ENCODE results near the gene TRIM44. TPM values are rescaled to one million over a fixed set of nuclear protein-coding genes. Genes with fewer than 3 reads are reported as not detected.
A peak's percentile ranks its signal among the peaks of the same experiment; 100 is the strongest.

The TRIM44 gene
- polyA plus RNA-seq, 2 donors, result 3.1 to 6.2 TPM

- WGBS, 2 donors, result 7% methylated on average over 33 of the region's 33 CpGs
- Histone ChIP-seq H3K4me1 (ENCODE audit: control insufficient read depth in 2 of 2, insufficient read depth in 2 of 2, low read length in 1 of 2) (peaks cover 10 to 11% of the 10 kb centered on the region in 2 donors), H3K36me3 (ENCODE audit: control insufficient read depth in 2 of 2, insufficient read depth in 2 of 2, low read length in 1 of 2) (no peaks in the 10 kb centered on the region), H3K27ac (ENCODE audit: low read depth in 2 of 2, low read length in 1 of 2) (no peak overlapping the region), H3K4me3 (ENCODE audit: low read depth in 1 of 2, low read length in 2 of 2) (peak overlapping the region; percentile 56 to 62), H3K27me3 (ENCODE audit: control insufficient read depth in 1 of 2, insufficient read depth in 2 of 2, low read length in 2 of 2) (no peaks in the 10 kb centered on the region), H3K9me3 (ENCODE audit: control insufficient read depth in 2 of 2, insufficient read depth in 1 of 2, low read depth in 1 of 2, low read length in 1 of 2) (no peaks in the 10 kb centered on the region)
Measured at GRCh38 chr11:35619855-35620640, 42.5 kb upstream of the TRIM44 start.

DNA sequence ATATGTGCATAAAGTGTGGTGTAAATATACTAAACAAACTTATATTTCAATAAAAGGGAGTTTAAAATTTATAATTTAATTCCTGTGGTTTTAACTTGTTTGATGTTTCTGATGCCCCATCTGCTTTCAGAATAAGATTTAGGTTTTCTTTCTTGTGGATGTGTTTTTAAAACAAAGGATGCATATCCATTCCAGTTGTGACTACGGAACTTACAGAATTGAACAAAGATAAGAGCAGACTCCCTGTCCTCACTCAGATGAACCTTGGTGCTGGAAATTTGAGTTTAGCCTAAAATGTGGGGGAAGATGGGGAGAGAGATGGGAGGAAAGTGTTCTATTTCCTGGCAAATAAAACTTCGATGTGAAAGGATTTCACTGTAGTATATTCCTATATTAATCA, 41.8 kb upstream of the TRIM44 start:
- no peaks in the 10 kb centered on the region for H3K27me3 ChIP-seq (ENCODE audit: control insufficient read depth in 1 of 2, insufficient read depth in 2 of 2, low read length in 2 of 2)
- H3K27ac ChIP-seq (ENCODE audit: low read depth in 2 of 2, low read length in 1 of 2), result no peak overlapping the region
- 59 to 63% methylated on average over 2 of the region's 2 CpGs for WGBS, 2 donors
- no peaks in the 10 kb centered on the region for H3K36me3 ChIP-seq (ENCODE audit: control insufficient read depth in 2 of 2, insufficient read depth in 2 of 2, low read length in 1 of 2)
- no peak overlapping the region for H3K4me3 ChIP-seq (ENCODE audit: low read depth in 1 of 2, low read length in 2 of 2)
- H3K9me3 ChIP-seq (ENCODE audit: control insufficient read depth in 2 of 2, insufficient read depth in 1 of 2, low read depth in 1 of 2, low read length in 1 of 2), result no peaks in the 10 kb centered on the region
- H3K4me1 ChIP-seq (ENCODE audit: control insufficient read depth in 2 of 2, insufficient read depth in 2 of 2, low read length in 1 of 2), result peaks cover 10 to 11% of the 10 kb centered on the region in 2 donors

GRCh38 chr11:35621620-35622019, 41.0 kb upstream of the TRIM44 start:
- no peak overlapping the region for H3K4me3 ChIP-seq (ENCODE audit: low read depth in 1 of 2, low read length in 2 of 2)
- no peaks in the 10 kb centered on the region for H3K9me3 ChIP-seq (ENCODE audit: control insufficient read depth in 2 of 2, insufficient read depth in 1 of 2, low read depth in 1 of 2, low read length in 1 of 2)
- H3K27ac ChIP-seq (ENCODE audit: low read depth in 2 of 2, low read length in 1 of 2), result no peak overlapping the region
- H3K36me3 ChIP-seq (ENCODE audit: control insufficient read depth in 2 of 2, insufficient read depth in 2 of 2, low read length in 1 of 2), result no peaks in the 10 kb centered on the region
- no peaks in the 10 kb centered on the region for H3K27me3 ChIP-seq (ENCODE audit: control insufficient read depth in 1 of 2, insufficient read depth in 2 of 2, low read length in 2 of 2)
- 56 to 58% methylated on average over 2 of the region's 2 CpGs for WGBS, 2 donors
- peaks cover 10 to 11% of the 10 kb centered on the region in 2 donors for H3K4me1 ChIP-seq (ENCODE audit: control insufficient read depth in 2 of 2, insufficient read depth in 2 of 2, low read length in 1 of 2)

GRCh38 chr11:35622070-35622469, 40.5 kb upstream of the TRIM44 start:
- Histone ChIP-seq H3K36me3 (ENCODE audit: control insufficient read depth in 2 of 2, insufficient read depth in 2 of 2, low read length in 1 of 2) (no peaks in the 10 kb centered on the region), H3K9me3 (ENCODE audit: control insufficient read depth in 2 of 2, insufficient read depth in 1 of 2, low read depth in 1 of 2, low read length in 1 of 2) (no peaks in the 10 kb centered on the region), H3K4me3 (ENCODE audit: low read depth in 1 of 2, low read length in 2 of 2) (no peak overlapping the region), H3K27me3 (ENCODE audit: control insufficient read depth in 1 of 2, insufficient read depth in 2 of 2, low read length in 2 of 2) (no peaks in the 10 kb centered on the region), H3K4me1 (ENCODE audit: control insufficient read depth in 2 of 2, insufficient read depth in 2 of 2, low read length in 1 of 2) (peaks cover 10 to 11% of the 10 kb centered on the region in 2 donors), H3K27ac (ENCODE audit: low read depth in 2 of 2, low read length in 1 of 2) (no peak overlapping the region)
- WGBS, 2 donors, result 25 to 47% methylated on average over 3 of the region's 3 CpGs

DNA sequence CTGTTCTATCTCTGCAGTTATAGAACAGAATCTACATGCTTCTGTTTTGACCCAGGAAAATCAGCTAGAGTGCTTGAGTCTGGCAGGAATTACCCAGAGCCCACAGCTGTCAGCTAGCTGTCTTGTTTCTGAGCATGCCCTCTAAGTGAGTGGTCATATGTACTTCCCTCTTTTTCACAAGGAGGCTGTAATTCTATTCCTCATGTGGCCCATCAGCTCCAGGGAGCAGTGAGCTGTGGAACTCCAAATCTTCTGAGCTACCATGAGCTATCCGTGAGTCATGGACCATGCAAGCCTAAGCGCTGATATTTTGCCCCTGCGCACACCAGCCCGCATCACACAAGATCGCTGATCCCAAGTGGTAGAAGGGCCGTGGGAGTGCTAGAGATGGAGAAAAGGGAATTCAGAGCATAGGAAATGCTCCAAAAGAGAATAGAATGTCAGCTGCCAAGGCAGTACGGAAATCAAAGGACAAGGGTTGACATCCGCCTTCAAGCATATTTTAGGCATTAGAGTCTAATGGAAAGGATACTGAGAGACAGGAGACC, 38.9 kb upstream of the TRIM44 start:
- Histone ChIP-seq H3K27me3 (ENCODE audit: control insufficient read depth in 1 of 2, insufficient read depth in 2 of 2, low read length in 2 of 2) (no peaks in the 10 kb centered on the region), H3K4me3 (ENCODE audit: low read depth in 1 of 2, low read length in 2 of 2) (no peak overlapping the region), H3K36me3 (ENCODE audit: control insufficient read depth in 2 of 2, insufficient read depth in 2 of 2, low read length in 1 of 2) (no peaks in the 10 kb centered on the region), H3K9me3 (ENCODE audit: control insufficient read depth in 2 of 2, insufficient read depth in 1 of 2, low read depth in 1 of 2, low read length in 1 of 2) (no peaks in the 10 kb centered on the region), H3K4me1 (ENCODE audit: control insufficient read depth in 2 of 2, insufficient read depth in 2 of 2, low read length in 1 of 2) (peaks cover 8 to 10% of the 10 kb centered on the region in 2 donors), H3K27ac (ENCODE audit: low read depth in 2 of 2, low read length in 1 of 2) (no peak overlapping the region)
- WGBS, 2 donors, result 70 to 81% methylated on average over 8 of the region's 8 CpGs

- Histone ChIP-seq H3K27me3 (ENCODE audit: control insufficient read depth in 1 of 2, insufficient read depth in 2 of 2, low read length in 2 of 2) (no peaks in the 10 kb centered on the region), H3K4me3 (ENCODE audit: low read depth in 1 of 2, low read length in 2 of 2) (no peak overlapping the region), H3K27ac (ENCODE audit: low read depth in 2 of 2, low read length in 1 of 2) (no peak overlapping the region), H3K36me3 (ENCODE audit: control insufficient read depth in 2 of 2, insufficient read depth in 2 of 2, low read length in 1 of 2) (no peaks in the 10 kb centered on the region), H3K4me1 (ENCODE audit: control insufficient read depth in 2 of 2, insufficient read depth in 2 of 2, low read length in 1 of 2) (peaks cover 3 to 7% of the 10 kb centered on the region in 2 donors), H3K9me3 (ENCODE audit: control insufficient read depth in 2 of 2, insufficient read depth in 1 of 2, low read depth in 1 of 2, low read length in 1 of 2) (no peaks in the 10 kb centered on the region)
- 58 to 63% methylated on average over 2 of the region's 2 CpGs for WGBS, 2 donors
Measured at GRCh38 chr11:35624316-35624715, 38.3 kb upstream of the TRIM44 start.

DNA sequence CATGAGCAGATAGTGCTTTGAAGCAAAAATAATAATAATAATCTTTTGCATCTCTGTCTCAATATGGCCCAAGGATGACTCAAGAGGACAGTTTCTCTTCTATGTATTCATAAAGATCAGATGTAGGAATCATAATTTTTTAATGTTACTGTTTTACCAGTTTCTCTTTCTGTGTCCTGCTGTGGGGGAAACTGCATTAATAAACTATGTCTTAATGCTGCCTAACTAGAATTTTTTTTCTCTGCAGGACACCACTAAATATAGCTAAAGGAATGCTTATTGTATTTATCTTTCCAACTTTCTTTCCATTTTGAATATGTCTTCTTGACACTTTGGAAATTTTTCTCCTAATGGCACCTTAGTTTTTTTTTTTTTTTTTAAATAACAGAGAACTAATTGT, 37.8 kb upstream of the TRIM44 start:
- Histone ChIP-seq H3K27me3 (ENCODE audit: control insufficient read depth in 1 of 2, insufficient read depth in 2 of 2, low read length in 2 of 2) (no peaks in the 10 kb centered on the region), H3K36me3 (ENCODE audit: control insufficient read depth in 2 of 2, insufficient read depth in 2 of 2, low read length in 1 of 2) (no peaks in the 10 kb centered on the region), H3K9me3 (ENCODE audit: control insufficient read depth in 2 of 2, insufficient read depth in 1 of 2, low read depth in 1 of 2, low read length in 1 of 2) (no peaks in the 10 kb centered on the region), H3K27ac (ENCODE audit: low read depth in 2 of 2, low read length in 1 of 2) (no peak overlapping the region), H3K4me3 (ENCODE audit: low read depth in 1 of 2, low read length in 2 of 2) (no peak overlapping the region), H3K4me1 (ENCODE audit: control insufficient read depth in 2 of 2, insufficient read depth in 2 of 2, low read length in 1 of 2) (peaks cover 0 to 3% of the 10 kb centered on the region in 2 donors)

DNA sequence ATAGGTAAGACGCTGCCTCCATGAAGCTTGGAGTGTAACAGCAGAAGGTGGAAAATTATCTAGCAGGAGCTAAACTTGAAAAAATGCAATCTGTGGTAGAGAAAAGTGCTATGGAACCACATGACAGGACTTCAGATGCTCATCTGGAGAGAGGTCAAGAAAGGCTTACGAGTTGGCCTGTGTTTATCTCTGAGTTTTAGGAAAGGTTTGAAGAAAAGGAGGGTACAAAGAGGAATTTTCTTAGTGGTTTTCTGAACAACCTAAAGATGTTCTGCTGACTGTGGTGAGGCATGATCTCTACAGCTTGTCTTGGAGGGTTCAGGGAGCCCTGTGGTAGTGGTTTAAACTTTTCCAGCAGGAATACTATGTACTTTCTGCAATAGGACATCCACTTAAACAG, 36.1 kb upstream of the TRIM44 start:
- peaks cover 0 to 7% of the 10 kb centered on the region in 2 donors for H3K27me3 ChIP-seq (ENCODE audit: control insufficient read depth in 1 of 2, insufficient read depth in 2 of 2, low read length in 2 of 2)
- WGBS, 2 donors, result 81 to 86% methylated on average over 2 of the region's 2 CpGs

DNA sequence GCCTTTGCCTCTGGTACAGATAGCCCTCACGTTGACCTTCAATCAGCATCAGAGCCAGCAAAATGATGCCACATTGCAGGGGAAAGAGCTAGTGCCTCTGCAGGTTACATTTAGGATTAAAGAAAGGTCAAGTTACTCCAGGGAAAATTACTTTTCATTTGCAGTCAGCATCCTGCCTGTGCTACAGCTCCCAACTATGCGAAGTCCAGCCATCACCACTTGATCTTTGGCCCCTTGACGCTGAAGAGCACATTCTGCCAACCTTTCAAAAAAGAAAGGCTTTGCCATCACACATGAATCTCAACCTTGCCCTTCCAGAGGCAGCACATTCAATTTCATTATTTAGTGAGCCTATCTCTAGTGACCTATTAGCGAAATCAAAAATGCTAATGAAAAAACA, 33.1 kb upstream of the TRIM44 start:
- Histone ChIP-seq H3K4me1 (ENCODE audit: control insufficient read depth in 2 of 2, insufficient read depth in 2 of 2, low read length in 1 of 2) (no peaks in the 10 kb centered on the region), H3K4me3 (ENCODE audit: low read depth in 1 of 2, low read length in 2 of 2) (no peak overlapping the region), H3K9me3 (ENCODE audit: control insufficient read depth in 2 of 2, insufficient read depth in 1 of 2, low read depth in 1 of 2, low read length in 1 of 2) (no peaks in the 10 kb centered on the region), H3K36me3 (ENCODE audit: control insufficient read depth in 2 of 2, insufficient read depth in 2 of 2, low read length in 1 of 2) (no peaks in the 10 kb centered on the region), H3K27ac (ENCODE audit: low read depth in 2 of 2, low read length in 1 of 2) (no peak overlapping the region), H3K27me3 (ENCODE audit: control insufficient read depth in 1 of 2, insufficient read depth in 2 of 2, low read length in 2 of 2) (peaks cover 0 to 7% of the 10 kb centered on the region in 2 donors)
- WGBS, 2 donors, result 78 to 87% methylated on average over 4 of the region's 4 CpGs

More for the DNA sequence above, 36.1 kb upstream of the TRIM44 start:
- Histone ChIP-seq H3K9me3 (ENCODE audit: control insufficient read depth in 2 of 2, insufficient read depth in 1 of 2, low read depth in 1 of 2, low read length in 1 of 2) (no peaks in the 10 kb centered on the region), H3K4me1 (ENCODE audit: control insufficient read depth in 2 of 2, insufficient read depth in 2 of 2, low read length in 1 of 2) (no peaks in the 10 kb centered on the region), H3K4me3 (ENCODE audit: low read depth in 1 of 2, low read length in 2 of 2) (no peak overlapping the region), H3K36me3 (ENCODE audit: control insufficient read depth in 2 of 2, insufficient read depth in 2 of 2, low read length in 1 of 2) (no peaks in the 10 kb centered on the region), H3K27ac (ENCODE audit: low read depth in 2 of 2, low read length in 1 of 2) (no peak overlapping the region)

GRCh38 chr11:35629914-35630313, 32.7 kb upstream of the TRIM44 start:
- H3K27ac ChIP-seq (ENCODE audit: low read depth in 2 of 2, low read length in 1 of 2), result no peak overlapping the region
- H3K27me3 ChIP-seq (ENCODE audit: control insufficient read depth in 1 of 2, insufficient read depth in 2 of 2, low read length in 2 of 2), result peaks cover 0 to 7% of the 10 kb centered on the region in 2 donors
- no peak overlapping the region for H3K4me3 ChIP-seq (ENCODE audit: low read depth in 1 of 2, low read length in 2 of 2)
- H3K4me1 ChIP-seq (ENCODE audit: control insufficient read depth in 2 of 2, insufficient read depth in 2 of 2, low read length in 1 of 2), result no peaks in the 10 kb centered on the region
- H3K36me3 ChIP-seq (ENCODE audit: control insufficient read depth in 2 of 2, insufficient read depth in 2 of 2, low read length in 1 of 2), result no peaks in the 10 kb centered on the region
- no peaks in the 10 kb centered on the region for H3K9me3 ChIP-seq (ENCODE audit: control insufficient read depth in 2 of 2, insufficient read depth in 1 of 2, low read depth in 1 of 2, low read length in 1 of 2)
- 37 to 46% methylated on average over 6 of the region's 6 CpGs for WGBS, 2 donors
